CD4-positive, alpha-beta T cell (primary cell): ENCODE measurements around the gene ADISSP. TPM values are rescaled to one million over a fixed set of nuclear protein-coding genes. Genes with fewer than 3 reads are reported as not detected.

Experiments used
- ATAC-seq: fragments of 200-7000 bp; cut with Tn5 transposase; one replicate; pipeline ENCODE4 v1.10.0; 2022; ENCODE audit warnings: mild to moderate bottlenecking; ENCODE audit not compliant: poor library complexity
- CTCF ChIA-PET: fragments of 350-600 bp; sonication (Branson Sonifier 250); formaldehyde crosslinking; loops from one replicate; lab custom pipeline; 2021; ENCODE audit warnings: antibody characterized with exemption, inconsistent platforms; lab: Charles Lee
- POLR2A ChIA-PET: fragments of 350-600 bp; sonication (Branson Sonifier 250); formaldehyde crosslinking; loops from one replicate; lab custom pipeline; 2021; ENCODE audit warnings: antibody characterized with exemption, inconsistent platforms; lab: Charles Lee
- DNase-seq, 14 experiments: peaks; one replicate each; pipeline ENCODE4 v3.0.0-alpha.2; 2013 to 2020; ENCODE audit warnings: mixed read lengths in 2 of 14
- H3K27ac ChIP-seq, 2 donors: one replicate each; pipeline versions ENCODE4 v1.5.1 to v1.7.0; 2013; ENCODE audit warnings: low read length in 2 of 2, low read depth in 1 of 2, mild to moderate bottlenecking in 1 of 2
- H3K27me3 ChIP-seq, 2 experiments: 1 replicate in 1 of 2; 2 replicates in 1 of 2; pipeline versions ENCODE4 v1.6.1 to v1.7.0; 2013; ENCODE audit warnings: low read length in 2 of 2, control low read depth in 1 of 2, mild to moderate bottlenecking in 1 of 2, moderate library complexity in 1 of 2; ENCODE audit not compliant: insufficient read depth in 2 of 2, control insufficient read depth in 1 of 2
- H3K36me3 ChIP-seq: one replicate; pipeline ENCODE4 v1.6.1; 2013; ENCODE audit warnings: low read length, control low read depth; ENCODE audit not compliant: insufficient read depth
- H3K4me1 ChIP-seq: one replicate; pipeline ENCODE4 v1.6.1; 2013; ENCODE audit warnings: low read length, control low read depth; ENCODE audit not compliant: insufficient read depth
- H3K4me3 ChIP-seq: one replicate; pipeline ENCODE4 v1.5.1; 2013; ENCODE audit warnings: mild to moderate bottlenecking, low read length, moderate library complexity
- H3K9me3 ChIP-seq, 2 experiments: 1 replicate in 1 of 2; 2 replicates in 1 of 2; pipeline versions ENCODE4 v1.6.1 to v1.7.0; 2013; ENCODE audit warnings: low read length in 2 of 2, mild to moderate bottlenecking in 2 of 2, control low read depth in 1 of 2, moderate library complexity in 1 of 2; ENCODE audit not compliant: control insufficient read depth in 1 of 2, insufficient read depth in 1 of 2
- H3K27ac Mint-ChIP-seq: one replicate; pipeline ENCODE4 v1.8.0; 2020; ENCODE audit warnings: mixed read lengths
- H3K27me3 Mint-ChIP-seq: one replicate; pipeline ENCODE4 v1.8.0; 2021; ENCODE audit warnings: mixed read lengths
- H3K36me3 Mint-ChIP-seq: one replicate; pipeline ENCODE4 v1.8.0; 2021; ENCODE audit warnings: low read depth, mixed read lengths
- H3K4me1 Mint-ChIP-seq: one replicate; pipeline ENCODE4 v1.8.0; 2021; ENCODE audit warnings: low read depth, mixed read lengths
- H3K4me3 Mint-ChIP-seq: one replicate; pipeline ENCODE4 v1.8.0; 2020; ENCODE audit warnings: mild to moderate bottlenecking, mixed read lengths
- H3K9me3 Mint-ChIP-seq: one replicate; pipeline ENCODE4 v1.8.0; 2020; ENCODE audit warnings: mixed read lengths
- intact Hi-C, 2 experiments: fragments of 100-400 bp; cut with DNase I in 1 of 2; cut with micrococcal nuclease in 1 of 2; formaldehyde crosslinking; loops; one replicate each; pipeline versions ENCODE4 v1.15.1 to v1.9.0; 2023 to 2025; cut with DNase I, micrococcal nuclease
- total RNA-seq, 174 experiments: library from RNA in 2 of 174; stranded (reverse) in 2 of 174; gene quantifications; one replicate each; pipeline ENCODE4 v1.2.3 and lab custom pipeline; 2021 to 2026
- TF ChIP-seq, protein P1 (sequence below): fragments of 200-600 bp; IDR thresholded peaks from one replicate; pipeline ENCODE4 v1.8.0; 2022; ENCODE audit warnings: antibody characterized with exemption, mild to moderate bottlenecking

ADISSP gene
- total RNA-seq, 2 experiments from 2014 or later = 11.2 to 11.6 TPM

DNA sequence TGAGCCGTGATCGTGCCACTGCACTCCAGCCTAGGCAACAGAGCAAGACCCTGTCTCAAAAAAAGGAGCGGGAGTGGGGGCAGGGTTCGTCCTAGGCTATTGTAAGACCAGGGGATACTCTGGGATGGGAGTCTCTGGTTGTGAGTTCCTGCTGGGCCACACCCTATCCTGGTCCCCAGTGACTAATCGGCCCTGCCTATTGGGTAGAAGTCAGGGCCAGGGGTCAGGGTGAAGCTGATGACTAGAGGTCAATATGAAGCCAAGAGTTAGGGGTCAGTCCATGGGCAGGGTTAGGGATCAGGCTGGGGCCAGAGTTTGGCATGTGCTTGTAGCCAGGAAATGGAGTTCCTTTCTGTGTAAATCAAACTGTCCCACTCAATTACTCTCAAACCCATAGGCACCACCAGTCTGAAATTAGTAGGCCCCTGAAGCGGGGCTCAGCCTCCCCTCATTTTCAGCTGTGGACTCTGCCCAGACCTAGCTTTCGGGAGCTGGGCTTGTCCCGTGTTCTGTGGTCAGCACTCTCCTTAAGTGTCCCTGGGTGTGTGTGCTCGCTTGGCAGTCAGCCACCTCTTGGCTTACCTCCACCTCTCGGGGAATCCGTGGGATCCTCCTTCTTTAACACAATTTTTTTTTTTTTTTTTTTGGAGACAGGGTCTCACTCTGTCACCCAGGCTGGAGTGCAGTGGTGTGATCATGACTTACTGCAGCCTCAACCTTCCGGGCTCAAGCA is 33.3 kb downstream of the ADISSP start:
- intact Hi-C loops = no loop called here
- Mint-ChIP-seq H3K27me3 (peaks cover 46% of the 10 kb centered on the region), H3K36me3 (no peaks in the 10 kb centered on the region), H3K4me1 (no peaks in the 10 kb centered on the region), H3K27ac (no peak overlapping the region), H3K4me3 (no peak overlapping the region), H3K9me3 (no peaks in the 10 kb centered on the region)
- POLR2A ChIA-PET = no interaction called here
- no peaks in the 10 kb centered on the region for H3K4me1 ChIP-seq
- no peaks in the 10 kb centered on the region for H3K9me3 ChIP-seq
- no peaks in the 10 kb centered on the region for H3K36me3 ChIP-seq
- DNase-seq (no peak), ATAC-seq (no peak)
- no peak overlapping the region for H3K27ac ChIP-seq
- TF ChIP-seq, protein P1, sequence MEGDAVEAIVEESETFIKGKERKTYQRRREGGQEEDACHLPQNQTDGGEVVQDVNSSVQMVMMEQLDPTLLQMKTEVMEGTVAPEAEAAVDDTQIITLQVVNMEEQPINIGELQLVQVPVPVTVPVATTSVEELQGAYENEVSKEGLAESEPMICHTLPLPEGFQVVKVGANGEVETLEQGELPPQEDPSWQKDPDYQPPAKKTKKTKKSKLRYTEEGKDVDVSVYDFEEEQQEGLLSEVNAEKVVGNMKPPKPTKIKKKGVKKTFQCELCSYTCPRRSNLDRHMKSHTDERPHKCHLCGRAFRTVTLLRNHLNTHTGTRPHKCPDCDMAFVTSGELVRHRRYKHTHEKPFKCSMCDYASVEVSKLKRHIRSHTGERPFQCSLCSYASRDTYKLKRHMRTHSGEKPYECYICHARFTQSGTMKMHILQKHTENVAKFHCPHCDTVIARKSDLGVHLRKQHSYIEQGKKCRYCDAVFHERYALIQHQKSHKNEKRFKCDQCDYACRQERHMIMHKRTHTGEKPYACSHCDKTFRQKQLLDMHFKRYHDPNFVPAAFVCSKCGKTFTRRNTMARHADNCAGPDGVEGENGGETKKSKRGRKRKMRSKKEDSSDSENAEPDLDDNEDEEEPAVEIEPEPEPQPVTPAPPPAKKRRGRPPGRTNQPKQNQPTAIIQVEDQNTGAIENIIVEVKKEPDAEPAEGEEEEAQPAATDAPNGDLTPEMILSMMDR = no peak
- no peak overlapping the region for H3K4me3 ChIP-seq
- CTCF ChIA-PET = no interaction called here
- peaks cover 26 to 29% of the 10 kb centered on the region in 2 experiments for H3K27me3 ChIP-seq

- no peak for ATAC-seq
- H3K36me3 Mint-ChIP-seq = no peaks in the 10 kb centered on the region
- TF ChIP-seq, protein P1 = no peak
- Histone ChIP-seq H3K4me1 (no peaks in the 10 kb centered on the region), H3K4me3 (no peak overlapping the region), H3K9me3 (no peaks in the 10 kb centered on the region), H3K27me3 (peaks cover 34 to 37% of the 10 kb centered on the region in 2 experiments), H3K27ac (no peak overlapping the region), H3K36me3 (no peaks in the 10 kb centered on the region)
- CTCF ChIA-PET = no interaction called here
- no peaks in the 10 kb centered on the region for H3K4me1 Mint-ChIP-seq
- no peaks in the 10 kb centered on the region for H3K9me3 Mint-ChIP-seq
- POLR2A ChIA-PET = no interaction called here
- intact Hi-C loops = no loop called here
- peaks cover 49% of the 10 kb centered on the region for H3K27me3 Mint-ChIP-seq
- DNase-seq = no peak
- no peak overlapping the region for H3K27ac Mint-ChIP-seq
- no peak overlapping the region for H3K4me3 Mint-ChIP-seq
These were observed 34.2 kb downstream of the ADISSP start for GRCh38 chr20:3733119-3733995.

DNA sequence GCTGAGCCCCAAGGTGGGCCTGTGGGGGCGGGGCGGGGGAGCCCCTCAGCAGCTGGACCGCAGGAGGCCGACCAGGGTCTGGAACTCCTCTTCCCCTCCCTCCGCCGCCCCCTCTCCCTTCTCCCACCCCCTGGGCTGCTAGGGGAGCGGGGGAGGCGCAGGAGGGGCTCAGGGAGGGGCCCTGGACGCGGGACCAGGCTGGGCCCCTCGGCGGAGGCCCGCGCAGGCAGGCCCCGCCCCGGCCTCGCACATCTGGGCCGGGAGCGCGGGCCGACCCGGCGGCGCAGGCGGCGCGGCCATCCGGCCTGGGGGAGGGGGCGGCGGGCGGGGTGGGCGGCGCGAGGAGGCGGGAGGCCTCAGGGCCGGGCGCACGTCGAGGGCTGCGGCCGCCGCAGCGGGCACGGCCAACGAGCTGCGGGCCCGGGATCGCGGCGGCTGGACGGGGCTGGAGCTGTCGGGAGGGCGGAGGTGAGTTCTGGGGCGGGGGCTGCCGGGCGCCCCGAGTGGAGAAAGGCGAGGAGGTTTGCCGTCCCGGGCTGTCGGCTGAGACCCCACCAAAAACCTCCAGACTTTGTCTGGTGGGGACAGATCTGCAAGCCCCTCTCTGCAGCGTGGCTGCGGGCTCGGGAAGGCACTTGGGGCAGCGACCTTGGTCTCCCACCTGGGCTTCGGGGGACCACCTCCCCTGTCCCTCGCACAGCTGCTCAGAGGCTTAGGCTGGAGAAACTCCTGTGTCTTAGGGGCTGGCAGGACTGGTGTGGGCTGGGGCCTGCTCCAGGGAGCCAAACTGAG is 35.0 kb downstream of the ADISSP start, which contains the start of gene HSPA12B:
HSPA12B (plus strand) TSS at position 359 of the 792 bp plus-strand sequence. CDS start 5,990 bp downstream, outside the sequence.
- H3K4me3 Mint-ChIP-seq = no peak within 1 kb of the TSS
- TF ChIP-seq, protein P1 = no peak
- DNase-seq (no peak), ATAC-seq (no peak)
- Histone ChIP-seq H3K4me1 (no peaks in the 10 kb centered on the region), H3K9me3 (no peaks in the 10 kb centered on the region), H3K27me3 (peaks cover 38 to 45% of the 10 kb centered on the region in 2 experiments), H3K27ac (no peak within 1 kb of the TSS), H3K4me3 (no peak within 1 kb of the TSS), H3K36me3 (no peaks in the 10 kb centered on the region)
- H3K4me1 Mint-ChIP-seq = no peaks in the 10 kb centered on the region
- peaks cover 57% of the 10 kb centered on the region for H3K27me3 Mint-ChIP-seq
- no peaks in the 10 kb centered on the region for H3K9me3 Mint-ChIP-seq
- ChIA-PET CTCF (no interaction called here), POLR2A (no interaction called here)
- intact Hi-C loops = no loop called here
- no peak within 1 kb of the TSS for H3K27ac Mint-ChIP-seq
- no peaks in the 10 kb centered on the region for H3K36me3 Mint-ChIP-seq
